K562 (cell line): Measurements from ENCODE around the gene PSMC4. TPM values are rescaled to one million over a fixed set of nuclear protein-coding genes. Genes with fewer than 3 reads are reported as not detected.

ENCODE experiments used
- BRCA1 ChIP-seq, 2 experiments: fragments of 450-650 bp in 1 of 2; sonication (generic) in 1 of 2; formaldehyde crosslinking in 1 of 2; IDR thresholded peaks; 2 replicates each; pipeline versions ENCODE4 v1.5.0 to v1.6.1; 2017 to 2020; ENCODE audit warnings: mild to moderate bottlenecking in 1 of 2, missing genetic modification reagents in 1 of 2
- CBFB ChIP-seq: sonication (generic); formaldehyde crosslinking; IDR thresholded peaks from 2 replicates; pipeline ENCODE4 v1.4.0; 2020; ENCODE audit warnings: mild to moderate bottlenecking, missing genetic modification reagents
- ETV1 ChIP-seq: fragments of 450-650 bp; conservative IDR thresholded peaks from 2 replicates; pipeline ENCODE4 v1.6.1; 2016; ENCODE audit warnings: missing genetic modification characterization, control low read depth, low read depth, missing compliant biosample characterization
- FUS ChIP-seq: fragments of 200-400 bp; formaldehyde crosslinking; optimal IDR thresholded peaks from 2 replicates; pipeline ENCODE3; 2017; ENCODE audit warnings: low read depth, low read length
- HEY1 ChIP-seq: fragments of 250-450 bp; sonication (Bioruptor Pico); IDR thresholded peaks from 2 replicates; pipeline ENCODE4 v1.5.0; 2020; ENCODE audit warnings: mild to moderate bottlenecking, moderate library complexity, borderline replicate concordance
- KLF16 ChIP-seq: IDR thresholded peaks from 2 replicates; pipeline ENCODE4 v1.6.1; 2016; ENCODE audit warnings: antibody characterized with exemption
- MCM3 ChIP-seq: fragments of 450-650 bp; IDR thresholded peaks from 2 replicates; pipeline ENCODE4 v1.6.1; 2016
- MTA1 ChIP-seq: fragments of 450-650 bp; IDR thresholded peaks from 2 replicates; pipeline ENCODE4 v1.6.1; 2017; ENCODE audit warnings: borderline replicate concordance
- NEUROD1 ChIP-seq: fragments of 150-350 bp; IDR thresholded peaks from 2 replicates; pipeline ENCODE4 v1.6.1; 2014; ENCODE audit warnings: borderline replicate concordance, low read length, low read depth; ENCODE audit not compliant: partially characterized antibody
- NFYB ChIP-seq: IDR thresholded peaks from 2 replicates; pipeline ENCODE4 v1.6.1; 2011; ENCODE audit warnings: mild to moderate bottlenecking, moderate library complexity; ENCODE audit not compliant: insufficient read length; ENCODE audit errors: extremely low read depth
- POLR3A ChIP-seq: IDR thresholded peaks from 2 replicates; pipeline ENCODE4 v1.6.1; 2011; ENCODE audit warnings: borderline replicate concordance, mild to moderate bottlenecking, moderate library complexity; ENCODE audit not compliant: insufficient read length, insufficient read depth; ENCODE audit errors: extremely low read depth
- PURB ChIP-seq: sonication (generic); formaldehyde crosslinking; IDR thresholded peaks from 2 replicates; pipeline ENCODE4 v1.9.0; 2021; ENCODE audit warnings: low read depth, mild to moderate bottlenecking, missing genetic modification reagents
- RBFOX2 ChIP-seq: fragments of 200-400 bp; formaldehyde crosslinking; IDR thresholded peaks from 2 replicates; pipeline ENCODE4 v1.6.1; 2017; ENCODE audit warnings: low read depth, mild to moderate bottlenecking, low read length, moderate library complexity
- RFX7 ChIP-seq: fragments of 250-450 bp; sonication (Bioruptor Pico); IDR thresholded peaks from 2 replicates; pipeline ENCODE4 v1.5.1; 2021; ENCODE audit warnings: mild to moderate bottlenecking
- TCFL5 ChIP-seq: fragments of 250-450 bp; sonication (Bioruptor Pico); conservative IDR thresholded peaks from 2 replicates; pipeline ENCODE4 v1.6.1; 2021; ENCODE audit warnings: mild to moderate bottlenecking, moderate library complexity, matching md5 sums
- XRCC5 ChIP-seq: fragments of 200-400 bp; formaldehyde crosslinking; IDR thresholded peaks from 2 replicates; pipeline ENCODE4 v1.6.1; 2017; ENCODE audit warnings: low read depth, mild to moderate bottlenecking, low read length
- YBX1 ChIP-seq: fragments of 450-650 bp; IDR thresholded peaks from 2 replicates; pipeline ENCODE4 v1.7.1; 2016; ENCODE audit warnings: mild to moderate bottlenecking
- ZFP1 ChIP-seq: fragments of 450-650 bp; formaldehyde crosslinking; IDR thresholded peaks from 2 replicates; pipeline ENCODE4 v1.4.0; 2020; ENCODE audit warnings: mild to moderate bottlenecking, mixed read lengths
- ZNF212 ChIP-seq: fragments of 450-650 bp; formaldehyde crosslinking; IDR thresholded peaks from 2 replicates; pipeline ENCODE4 v1.4.0; 2020; ENCODE audit warnings: mild to moderate bottlenecking
- ZNF347 ChIP-seq: fragments of 450-650 bp; formaldehyde crosslinking; IDR thresholded peaks from 2 replicates; pipeline ENCODE4 v1.4.0; 2020; ENCODE audit warnings: low read depth, mild to moderate bottlenecking, moderate library complexity
- ZNF586 ChIP-seq: fragments of 450-650 bp; formaldehyde crosslinking; conservative IDR thresholded peaks from 2 replicates; pipeline ENCODE4 v1.4.0; 2020; ENCODE audit warnings: mild to moderate bottlenecking, moderate library complexity
- polyA plus RNA-seq, 8 experiments: library from polyadenylated mRNA; depleted of rRNA in 4 of 8; stranded (reverse) in 5 of 8; unstranded in 3 of 8; fragments of >200 nt; fragmentation: Nextera tagmentation in 2 of 8; fragmentation: Illumina TruSeq in 1 of 8; extraction: Ambion mirVana in 2 of 8; extraction: Trizol in 1 of 8; gene quantifications; 2 replicates each; pipeline versions ENCODE4 v1.2.1 to v1.2.3, GENCODE V29; 2011 to 2014; ENCODE audit warnings: inconsistent platforms in 1 of 8, missing spikeins in 1 of 8
- total RNA-seq, 7 experiments: library from RNA; depleted of rRNA in 6 of 7; stranded (reverse); fragments of >200 nt in 6 of 7; fragmentation: Illumina TruSeq in 2 of 7; extraction: Trizol in 2 of 7; gene quantifications; 2 replicates each; pipeline versions ENCODE4 v1.2.1 to v1.2.3, GENCODE V29; 2011 to 2021; ENCODE audit warnings: low replicate concordance in 1 of 7
- TF ChIP-seq, protein P1 (sequence below), 2 experiments: fragments of 450-650 bp in 1 of 2; IDR thresholded peaks; 2 replicates each; pipeline ENCODE4 v1.6.1; 2011 to 2017; ENCODE audit warnings: low read depth in 2 of 2, antibody characterized with exemption in 1 of 2, borderline replicate concordance in 1 of 2, low read length in 1 of 2, mild to moderate bottlenecking in 1 of 2, mixed read lengths in 1 of 2; ENCODE audit not compliant: control insufficient read depth in 1 of 2
- TF ChIP-seq, protein P2 (sequence below): sonication (generic); formaldehyde crosslinking; IDR thresholded peaks from 2 replicates; pipeline ENCODE4 v1.8.0; 2022; ENCODE audit warnings: mild to moderate bottlenecking, missing genetic modification reagents
- TF ChIP-seq, protein P3 (sequence below), 2 experiments: IDR thresholded peaks; 2 replicates each; pipeline ENCODE4 v1.6.1; 2011; ENCODE audit warnings: borderline replicate concordance in 1 of 2, control low read depth in 1 of 2, low read depth in 1 of 2, low read length in 1 of 2, mild to moderate bottlenecking in 1 of 2, mixed read lengths in 1 of 2, moderate library complexity in 1 of 2; ENCODE audit not compliant: insufficient read depth in 1 of 2, insufficient read length in 1 of 2, poor library complexity in 1 of 2, severe bottlenecking in 1 of 2; ENCODE audit errors: extremely low read depth in 1 of 2

PSMC4 gene
- total and polyA plus RNA-seq, 9 of the 15 experiments (the other 6 are each of a cell fraction or from before 2014, with no cell fraction given): 45.9 to 475 (median 142) TPM

DNA sequence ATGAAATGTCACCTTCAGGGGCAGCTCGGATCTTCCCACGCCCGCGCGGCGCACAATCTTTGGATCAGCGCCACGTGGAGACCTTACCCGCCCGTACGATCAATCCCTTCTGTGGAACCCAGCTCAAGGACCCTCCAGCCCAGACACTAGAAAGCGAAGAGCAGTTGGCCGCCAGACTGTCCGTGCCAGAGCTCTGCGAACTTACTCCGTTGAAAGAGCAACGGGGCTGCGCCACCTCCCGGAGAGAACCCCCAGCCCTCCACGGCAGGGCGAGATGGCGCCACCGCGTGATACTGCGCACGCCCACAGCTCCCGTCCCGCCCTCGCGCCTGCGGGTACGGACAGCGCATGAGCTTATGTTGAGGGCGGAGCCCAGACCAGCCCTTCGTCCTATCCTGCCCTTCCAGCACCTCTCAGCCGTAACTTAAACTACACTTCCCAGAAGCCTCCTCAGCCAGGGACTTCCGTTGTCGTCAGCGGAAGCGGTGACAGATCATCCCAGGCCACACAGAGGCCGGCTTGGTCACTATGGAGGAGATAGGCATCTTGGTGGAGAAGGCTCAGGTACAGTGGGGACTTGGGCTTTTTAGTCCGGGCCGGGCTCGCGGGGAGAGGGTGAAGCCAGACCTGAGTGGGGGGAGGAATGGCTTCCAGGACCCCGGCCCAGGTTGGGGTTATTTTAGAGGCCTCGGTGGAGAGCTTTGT is at the start of gene PSMC4 (continued):
- TF ChIP-seq TCFL5 (CRISPR knock-in tag) (no peak), YBX1 (no peak), NFYB (no peak), NEUROD1 (peak; percentile 2), ZFP1 (CRISPR knock-in tag) (no peak), KLF16 (0 out of 2 replicates have a peak, but pooled peaks have one; percentile 13), POLR3A (no peak), PURB (no peak), RFX7 (CRISPR knock-in tag) (no peak), ETV1 (tag) (peak; percentile 67), MCM3 (no peak), CBFB (no peak), HEY1 (no peak), RBFOX2 (peak; percentile 98), BRCA1 (IDR thresholded peaks at IDR 0.05) (no peak), BRCA1 (CRISPR knock-in tag; IDR thresholded peaks at IDR 0.05) (no peak), ZNF347 (no peak), MTA1 (no peak), FUS (no peak), ZNF586 (no peak), XRCC5 (0 out of 2 replicates have a peak, but pooled peaks have one; percentile 20), ZNF212 (CRISPR knock-in tag) (no peak)
- TF ChIP-seq, protein P1, sequence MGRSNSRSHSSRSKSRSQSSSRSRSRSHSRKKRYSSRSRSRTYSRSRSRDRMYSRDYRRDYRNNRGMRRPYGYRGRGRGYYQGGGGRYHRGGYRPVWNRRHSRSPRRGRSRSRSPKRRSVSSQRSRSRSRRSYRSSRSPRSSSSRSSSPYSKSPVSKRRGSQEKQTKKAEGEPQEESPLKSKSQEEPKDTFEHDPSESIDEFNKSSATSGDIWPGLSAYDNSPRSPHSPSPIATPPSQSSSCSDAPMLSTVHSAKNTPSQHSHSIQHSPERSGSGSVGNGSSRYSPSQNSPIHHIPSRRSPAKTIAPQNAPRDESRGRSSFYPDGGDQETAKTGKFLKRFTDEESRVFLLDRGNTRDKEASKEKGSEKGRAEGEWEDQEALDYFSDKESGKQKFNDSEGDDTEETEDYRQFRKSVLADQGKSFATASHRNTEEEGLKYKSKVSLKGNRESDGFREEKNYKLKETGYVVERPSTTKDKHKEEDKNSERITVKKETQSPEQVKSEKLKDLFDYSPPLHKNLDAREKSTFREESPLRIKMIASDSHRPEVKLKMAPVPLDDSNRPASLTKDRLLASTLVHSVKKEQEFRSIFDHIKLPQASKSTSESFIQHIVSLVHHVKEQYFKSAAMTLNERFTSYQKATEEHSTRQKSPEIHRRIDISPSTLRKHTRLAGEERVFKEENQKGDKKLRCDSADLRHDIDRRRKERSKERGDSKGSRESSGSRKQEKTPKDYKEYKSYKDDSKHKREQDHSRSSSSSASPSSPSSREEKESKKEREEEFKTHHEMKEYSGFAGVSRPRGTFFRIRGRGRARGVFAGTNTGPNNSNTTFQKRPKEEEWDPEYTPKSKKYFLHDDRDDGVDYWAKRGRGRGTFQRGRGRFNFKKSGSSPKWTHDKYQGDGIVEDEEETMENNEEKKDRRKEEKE (IDR thresholded peaks at IDR 0.05; ENCODE audit: borderline replicate concordance in 1 of 2, control insufficient read depth in 1 of 2, low read depth in 2 of 2, low read length in 1 of 2): no peak
- TF ChIP-seq, protein P2, sequence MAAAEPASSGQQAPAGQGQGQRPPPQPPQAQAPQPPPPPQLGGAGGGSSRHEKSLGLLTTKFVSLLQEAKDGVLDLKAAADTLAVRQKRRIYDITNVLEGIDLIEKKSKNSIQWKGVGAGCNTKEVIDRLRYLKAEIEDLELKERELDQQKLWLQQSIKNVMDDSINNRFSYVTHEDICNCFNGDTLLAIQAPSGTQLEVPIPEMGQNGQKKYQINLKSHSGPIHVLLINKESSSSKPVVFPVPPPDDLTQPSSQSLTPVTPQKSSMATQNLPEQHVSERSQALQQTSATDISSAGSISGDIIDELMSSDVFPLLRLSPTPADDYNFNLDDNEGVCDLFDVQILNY (CRISPR knock-in tag): peak; percentile 46; the same call in 1 of the 2 replicates
- TF ChIP-seq, protein P3, sequence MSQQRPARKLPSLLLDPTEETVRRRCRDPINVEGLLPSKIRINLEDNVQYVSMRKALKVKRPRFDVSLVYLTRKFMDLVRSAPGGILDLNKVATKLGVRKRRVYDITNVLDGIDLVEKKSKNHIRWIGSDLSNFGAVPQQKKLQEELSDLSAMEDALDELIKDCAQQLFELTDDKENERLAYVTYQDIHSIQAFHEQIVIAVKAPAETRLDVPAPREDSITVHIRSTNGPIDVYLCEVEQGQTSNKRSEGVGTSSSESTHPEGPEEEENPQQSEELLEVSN (IDR thresholded peaks at IDR 0.05; ENCODE audit: borderline replicate concordance in 1 of 2, extremely low read depth in 1 of 2, insufficient read depth in 1 of 2, insufficient read length in 1 of 2, low read depth in 1 of 2, low read length in 1 of 2, poor library complexity in 1 of 2, severe bottlenecking in 1 of 2): peak; percentile 95 to 96
